HG03432 (cell line): ENCODE data around the gene NLRP1.

Source experiments
- ATAC-seq: cut with Tn5 transposase; IDR thresholded peaks from one replicate; pipeline ENCODE4 v1.9.1; 2021; ENCODE audit warnings: mild to moderate bottlenecking, moderate library complexity; ENCODE audit not compliant: unreplicated experiment

NLRP1 gene

DNA sequence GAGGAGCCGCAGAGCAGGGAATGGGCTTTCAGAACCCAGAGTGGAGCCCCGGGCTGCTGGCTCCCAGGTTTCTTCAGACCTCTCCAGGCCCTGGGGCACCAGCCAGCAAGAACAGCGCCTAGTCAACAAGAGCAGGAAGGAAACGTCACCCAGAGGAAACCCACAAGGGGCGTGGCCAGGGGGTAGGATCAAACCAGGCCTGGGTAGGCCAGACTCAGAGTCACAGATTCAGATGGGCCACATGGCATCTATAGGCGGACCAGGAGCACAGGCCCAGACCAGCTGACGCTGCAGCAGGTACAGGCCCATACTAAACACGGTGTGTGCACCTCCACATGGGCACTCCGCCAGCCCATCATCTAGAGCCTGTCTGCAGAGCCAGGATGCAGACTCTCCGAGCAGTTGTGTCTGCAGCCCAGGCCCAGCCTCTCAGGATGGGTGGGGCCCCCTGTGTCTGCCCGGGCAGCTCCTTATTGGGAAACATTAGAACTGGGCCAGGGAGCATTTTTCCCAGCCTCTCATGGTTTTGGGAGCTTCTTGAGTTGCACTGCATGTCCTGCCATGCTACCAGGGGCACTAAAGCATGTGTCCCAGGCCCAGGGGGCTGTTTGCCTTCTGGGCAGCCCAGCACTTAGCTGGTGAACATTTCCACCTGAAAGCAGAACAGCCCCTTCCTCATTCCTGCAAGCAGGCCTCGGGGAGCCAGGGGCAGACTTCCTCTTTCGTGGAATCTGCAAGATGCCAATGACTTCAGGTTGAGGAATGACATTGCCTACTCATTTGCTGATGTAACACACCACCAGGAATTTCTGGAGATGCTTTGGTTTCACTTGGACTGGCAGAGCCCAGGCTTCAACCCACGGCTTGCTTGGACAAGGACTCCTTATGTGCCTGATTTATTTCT is at the start of gene NLRP1:
TSS of gene NLRP1 (minus strand) at position 127 of the 904 bp plus-strand sequence. CDS start 552 bp downstream, outside the sequence.
- peak; percentile 87 for ATAC-seq

DNA sequence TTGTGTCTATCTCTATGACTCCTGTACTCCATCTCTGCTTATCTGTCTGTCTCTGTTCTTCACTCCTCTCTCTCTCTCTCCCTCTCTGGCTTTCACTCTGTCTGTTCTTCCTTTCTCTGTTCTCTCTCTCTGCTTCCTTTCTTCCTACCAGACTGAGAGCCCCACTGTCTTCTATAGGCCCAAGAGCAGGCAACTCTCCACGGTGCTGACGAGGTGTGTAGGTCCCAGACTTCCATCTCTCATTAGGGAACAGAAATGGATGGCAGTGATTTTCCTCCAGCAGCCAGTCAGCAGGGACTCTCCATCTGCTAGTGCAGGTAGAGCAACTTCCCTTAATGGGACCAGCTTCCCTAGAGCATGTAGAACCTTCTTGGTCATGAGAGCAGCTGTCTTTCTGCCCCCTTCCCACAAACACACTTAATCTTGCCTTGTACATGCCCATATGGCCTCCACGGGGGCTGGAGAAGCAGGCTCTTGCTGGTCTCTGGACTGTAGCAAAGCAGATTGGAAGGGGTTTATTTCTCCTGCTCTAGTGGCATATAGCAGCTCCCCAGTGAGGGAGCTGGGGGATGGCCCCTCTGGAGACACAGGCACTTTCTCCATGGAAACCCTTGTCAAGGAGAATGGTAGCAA is 47.8 kb upstream of the NLRP1 start:
- no peak for ATAC-seq

DNA sequence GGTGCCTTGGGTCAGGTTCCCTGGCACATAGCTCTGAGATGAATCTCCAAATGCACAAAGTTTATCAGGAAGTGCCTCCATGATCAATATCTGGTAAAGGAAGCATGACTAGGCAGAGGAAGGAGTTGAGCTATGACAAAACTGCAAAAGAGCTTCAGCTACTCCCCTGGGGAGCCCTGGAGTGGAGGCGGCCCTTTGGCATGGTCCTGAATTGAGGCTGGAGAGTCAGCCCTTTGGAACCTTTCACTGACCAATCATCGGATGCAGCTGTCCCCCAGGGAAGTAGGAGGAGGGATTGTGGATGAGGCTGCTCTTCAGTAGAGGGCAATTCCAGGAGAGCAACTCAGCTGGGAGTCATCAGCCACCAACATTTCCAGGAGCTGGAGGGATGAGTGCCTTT is 46.1 kb upstream of the NLRP1 start:
- ATAC-seq: no peak

DNA sequence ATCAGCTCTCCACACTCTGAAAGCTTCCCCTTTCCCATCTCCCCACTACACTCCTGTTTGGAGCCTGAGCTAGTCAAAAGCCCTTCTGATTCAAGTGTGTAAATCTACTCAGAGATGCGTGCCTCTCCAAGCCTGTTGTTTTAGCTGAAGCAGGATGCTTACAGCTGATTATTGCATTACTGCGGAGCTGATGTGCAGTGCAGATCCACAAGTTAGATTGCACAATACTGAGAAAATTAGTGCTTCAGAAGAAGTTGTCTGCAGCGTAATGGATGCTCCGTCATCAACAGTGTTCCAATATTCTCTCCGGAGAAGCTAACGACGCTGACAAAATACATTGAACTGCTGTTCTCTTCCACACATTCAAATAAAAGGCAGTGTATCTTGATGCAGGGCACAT is 44.8 kb upstream of the NLRP1 start:
- ATAC-seq: no peak

DNA sequence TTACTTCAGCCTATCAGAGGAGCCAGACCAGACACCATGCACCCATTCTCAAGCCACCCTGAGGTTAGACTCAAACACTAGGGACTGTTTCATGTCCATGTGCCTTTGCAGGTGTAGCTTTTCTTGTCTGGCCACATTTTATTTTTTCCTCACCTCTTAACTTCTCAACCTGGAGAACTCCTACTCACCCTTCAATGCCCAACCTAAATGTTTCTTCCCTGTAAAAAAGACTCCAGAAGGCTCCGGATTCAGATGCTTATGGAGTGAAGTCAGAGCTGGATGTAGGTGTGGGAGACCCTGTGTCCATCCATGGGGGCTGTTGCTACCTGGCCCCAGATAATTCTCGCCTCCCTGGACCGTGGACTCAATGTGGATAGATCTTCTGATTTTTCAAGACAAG is 44.0 kb upstream of the NLRP1 start:
- no peak for ATAC-seq

DNA sequence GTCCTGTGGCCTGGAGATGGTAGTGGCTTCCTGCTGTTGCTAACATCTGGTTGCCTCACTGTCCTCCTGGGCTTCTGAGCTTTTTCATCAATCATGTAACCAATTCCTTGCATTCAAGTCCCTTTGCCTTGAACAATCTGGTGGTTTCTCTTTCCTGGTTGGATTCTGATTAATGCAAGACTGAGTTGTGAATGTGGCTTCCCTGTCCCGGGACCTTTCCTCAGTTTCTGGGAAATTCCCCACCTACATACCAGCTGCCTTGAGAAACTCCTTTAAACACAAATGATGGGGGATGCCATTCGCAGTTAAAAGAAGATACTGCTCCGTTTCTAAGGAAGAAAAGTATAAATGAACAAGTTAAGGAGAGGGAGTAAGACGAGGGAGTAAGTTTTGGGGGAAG is 39.9 kb upstream of the NLRP1 start:
- ATAC-seq: no peak

DNA sequence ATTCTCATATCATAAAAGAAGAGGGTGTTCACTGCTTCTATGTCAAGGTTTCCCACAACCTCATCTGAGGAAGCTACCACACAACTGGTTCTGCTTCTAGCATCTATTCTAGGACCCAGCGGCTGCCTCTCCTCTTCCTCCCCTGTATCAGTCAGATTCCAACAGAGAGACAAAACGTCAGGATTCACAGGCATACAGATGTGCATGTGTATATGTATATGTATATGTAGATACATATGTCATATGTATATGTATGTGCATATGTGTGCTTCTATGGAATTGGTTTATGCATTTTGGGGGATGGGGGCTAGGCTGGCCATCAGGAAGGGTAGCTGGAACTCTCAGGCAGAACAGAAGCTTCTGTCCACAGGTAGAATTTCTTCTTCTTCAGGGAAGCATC is 37.4 kb upstream of the NLRP1 start:
- ATAC-seq: no peak

- ATAC-seq: no peak
These were observed 36.7 kb upstream of the NLRP1 start for GRCh38 chr17:5621026-5621425.

DNA sequence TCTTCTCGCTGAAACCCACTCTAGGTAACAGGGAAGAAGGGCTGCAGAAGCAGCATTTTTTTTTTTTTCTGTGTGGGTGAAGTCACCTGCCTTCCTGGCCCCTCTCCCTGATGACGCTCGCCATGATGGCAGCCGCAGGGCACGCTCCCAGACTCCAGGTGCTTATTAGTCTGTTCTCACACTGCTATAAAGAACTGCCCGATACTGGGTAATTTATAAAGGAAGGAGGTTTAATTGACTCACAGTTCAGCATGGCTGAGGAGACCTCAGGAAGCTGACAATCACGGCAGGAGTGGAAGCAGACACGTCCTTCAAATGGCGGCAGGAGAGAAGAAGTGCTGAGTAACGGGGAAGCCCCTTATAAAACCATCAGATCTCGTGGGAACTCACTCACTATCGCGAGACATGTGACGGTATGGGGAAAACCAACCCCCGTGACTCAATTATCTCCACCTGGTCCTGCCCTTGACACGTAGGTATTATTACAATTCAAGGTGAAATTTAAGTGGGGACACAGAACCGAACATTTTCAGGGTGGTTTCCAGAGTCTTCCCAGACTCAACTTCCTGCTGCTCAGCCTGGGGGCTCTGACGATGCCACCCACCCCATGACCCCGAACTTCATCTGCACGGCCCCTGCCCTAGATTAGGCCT is 34.9 kb upstream of the NLRP1 start:
- ATAC-seq: no peak

DNA sequence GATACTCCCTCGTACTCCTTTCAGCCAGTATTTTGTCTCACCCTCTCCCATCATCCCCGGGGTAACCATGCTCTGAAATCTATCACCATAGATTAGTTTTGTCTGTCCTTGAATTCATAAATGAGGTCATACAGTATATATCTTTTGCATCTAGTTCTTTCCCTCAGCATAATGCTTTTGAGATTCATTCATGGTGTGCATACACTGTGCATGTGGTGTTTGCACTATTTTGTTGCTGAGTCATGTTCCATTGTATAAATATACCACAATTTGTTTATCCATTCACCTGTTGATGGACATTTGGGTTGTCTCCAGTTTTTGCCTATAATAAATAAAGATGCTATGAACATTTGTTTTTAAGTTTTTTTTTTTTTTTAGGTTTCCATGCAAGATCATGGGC is 34.2 kb upstream of the NLRP1 start:
- no peak for ATAC-seq

DNA sequence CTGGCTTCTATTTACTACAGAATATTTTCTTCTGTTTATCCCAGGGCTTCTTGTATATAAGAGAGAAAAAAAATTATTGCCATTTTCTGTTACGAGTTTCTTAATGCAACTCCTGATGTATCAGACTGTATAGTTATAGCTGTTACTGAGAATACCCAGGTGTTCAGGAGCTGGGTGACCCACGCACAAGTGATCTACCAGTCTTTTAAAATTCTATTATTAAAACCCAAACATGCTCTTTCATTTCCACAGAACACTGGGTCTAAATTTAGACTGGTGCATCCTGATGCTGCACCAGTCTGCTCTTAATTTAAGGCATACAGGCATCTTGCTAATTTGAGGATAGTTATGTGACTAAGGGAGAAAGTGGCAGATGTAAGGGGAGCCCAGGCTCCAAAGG is 31.2 kb upstream of the NLRP1 start:
- no peak for ATAC-seq

DNA sequence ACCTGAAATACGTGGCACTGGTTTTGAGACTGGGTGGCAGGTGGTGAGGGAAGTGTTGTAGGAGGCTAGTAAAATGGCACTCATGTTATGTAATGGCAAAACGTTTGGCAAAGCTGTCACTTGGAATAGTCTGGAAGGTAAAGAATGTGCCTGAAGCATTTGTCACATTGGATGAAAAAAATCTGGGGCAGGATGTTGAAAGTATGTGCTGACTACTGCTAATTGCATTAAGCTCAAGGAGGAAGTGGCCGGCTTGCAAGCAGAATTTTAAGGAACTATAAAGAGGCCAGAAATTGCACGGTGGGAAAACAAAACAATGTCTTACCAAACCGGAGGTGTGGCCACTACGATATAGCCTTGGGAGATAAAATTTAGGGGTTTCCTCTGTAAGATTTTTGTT is 26.6 kb upstream of the NLRP1 start:
- no peak for ATAC-seq

DNA sequence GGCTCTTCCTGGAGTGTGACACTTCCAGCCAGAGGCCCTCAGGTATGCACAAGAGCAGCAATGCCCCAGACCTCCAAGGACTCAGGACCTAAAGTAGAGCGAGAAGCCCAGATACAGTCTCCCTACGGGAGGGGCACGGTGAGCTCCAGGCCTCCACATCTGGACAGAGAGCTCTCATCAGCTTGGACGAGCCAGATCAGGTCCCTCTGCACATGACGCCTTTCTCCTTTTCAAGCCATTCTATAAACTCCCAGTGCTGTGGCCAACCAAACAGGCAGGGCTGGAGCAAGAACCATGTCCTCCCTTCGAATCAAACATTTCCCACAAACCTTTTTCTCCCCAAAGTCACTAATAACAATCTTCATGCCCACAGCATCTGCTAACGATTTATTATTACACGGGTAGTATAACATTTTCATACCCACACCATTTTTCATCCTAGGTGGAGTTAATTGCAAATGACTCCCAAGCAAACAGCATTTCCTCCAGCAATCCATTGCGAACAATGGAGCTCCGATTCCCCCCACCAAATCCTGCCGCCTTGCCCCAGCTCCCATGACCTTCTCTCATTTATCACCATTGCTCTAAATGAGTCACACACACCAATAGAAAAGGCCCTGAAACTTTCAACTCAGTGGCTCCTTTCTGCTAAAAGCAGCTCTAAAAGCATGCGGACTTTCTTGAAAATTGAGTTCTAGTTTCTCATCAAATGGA is 24.2 kb upstream of the NLRP1 start:
- no peak for ATAC-seq

GRCh38 chr17:5607946-5608345 is 23.6 kb upstream of the NLRP1 start:
- no peak for ATAC-seq

GRCh38 chr17:5605452-5605851 is 21.1 kb upstream of the NLRP1 start:
- ATAC-seq: no peak

- ATAC-seq: no peak
These were observed 15.7 kb upstream of the NLRP1 start for GRCh38 chr17:5600041-5600440.

DNA sequence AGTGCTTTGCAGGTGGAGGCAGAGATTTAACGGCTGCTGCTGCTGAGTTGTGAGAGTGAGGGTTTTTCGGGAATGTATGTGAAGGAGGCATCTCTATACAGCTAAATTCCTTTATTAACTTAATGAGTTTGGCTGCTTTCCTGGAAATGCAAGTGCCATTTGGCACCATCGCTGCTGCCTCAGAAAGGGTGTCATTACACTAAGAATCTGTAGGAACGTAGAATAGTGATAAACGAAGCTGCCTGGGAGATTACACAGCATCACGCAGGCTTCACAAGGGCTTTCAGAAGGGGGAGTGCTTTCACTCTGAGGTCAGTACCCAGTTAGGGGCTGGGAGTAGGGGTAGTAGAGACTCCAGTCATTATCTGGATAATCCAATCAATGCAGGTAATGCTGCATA is 14.1 kb upstream of the NLRP1 start:
- ATAC-seq: no peak

GRCh38 chr17:5596421-5596820 is 12.1 kb upstream of the NLRP1 start:
- ATAC-seq: no peak

- no peak for ATAC-seq
These were observed 11.5 kb upstream of the NLRP1 start for GRCh38 chr17:5595831-5596230.

GRCh38 chr17:5592382-5592781 is 8.1 kb upstream of the NLRP1 start:
- ATAC-seq: no peak

GRCh38 chr17:5591966-5592365 is 7.7 kb upstream of the NLRP1 start:
- ATAC-seq: no peak
